Activated CD4-positive, alpha-beta T cell treated with anti-CD3 and anti-CD28 coated beads for 24 hours (primary cell): Measurements from ENCODE around the gene ASTL.

Experiments
- DNase-seq, 2 donors: peaks; one replicate each; pipeline ENCODE4 v3.0.0-alpha.2; 2020; ENCODE audit warnings: low read depth in 2 of 2

ASTL gene

DNA sequence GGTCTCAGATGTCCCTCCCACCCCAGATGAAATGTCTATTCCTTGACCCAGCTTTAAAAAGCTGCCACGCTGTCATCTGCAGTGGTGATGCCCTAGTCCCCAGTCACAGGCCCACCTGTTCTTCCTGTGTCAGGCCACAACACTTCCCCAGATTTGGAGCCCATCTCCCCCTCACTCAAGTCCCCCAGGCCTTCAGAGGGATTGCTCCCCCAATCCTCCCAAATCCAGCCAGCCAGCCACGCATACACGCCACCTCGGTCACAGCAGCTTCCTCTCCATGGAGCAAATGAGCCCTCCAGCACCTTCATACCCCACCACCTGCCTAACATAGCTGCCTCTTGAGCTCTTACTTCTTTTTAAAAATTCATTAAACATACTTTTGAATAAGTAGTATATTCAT is 7.8 kb downstream of the ASTL start:
- no peak for DNase-seq

DNA sequence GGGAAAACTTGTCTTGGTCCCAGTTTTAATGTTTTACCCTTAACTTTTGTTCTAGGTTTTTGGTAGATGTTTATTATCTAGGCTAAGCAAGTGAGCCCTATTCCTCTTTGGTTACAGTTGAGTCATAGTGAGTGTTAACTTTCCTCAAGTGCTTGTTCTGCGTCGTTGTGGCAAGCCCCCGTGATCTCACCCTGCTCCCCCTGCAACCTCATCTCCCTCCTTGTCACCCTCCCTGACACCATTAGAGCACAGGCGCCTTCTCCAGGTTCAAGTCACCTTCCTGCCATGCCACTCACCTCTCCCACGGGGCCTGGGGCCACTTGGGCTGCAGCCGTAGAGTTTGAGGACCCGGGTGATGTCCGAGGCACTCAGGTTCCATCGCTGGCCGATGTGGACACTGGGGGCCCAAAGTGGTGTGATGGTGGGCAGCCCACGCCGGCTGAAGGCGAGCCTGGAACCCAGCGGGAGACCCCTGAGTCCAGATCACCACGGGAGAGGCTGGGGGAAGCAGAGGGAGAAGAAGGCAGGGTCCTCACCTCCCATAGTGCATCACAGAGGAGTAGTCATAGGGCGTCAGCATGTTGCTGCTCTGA is 8.7 kb downstream of the ASTL start:
- DNase-seq = no peak

DNA sequence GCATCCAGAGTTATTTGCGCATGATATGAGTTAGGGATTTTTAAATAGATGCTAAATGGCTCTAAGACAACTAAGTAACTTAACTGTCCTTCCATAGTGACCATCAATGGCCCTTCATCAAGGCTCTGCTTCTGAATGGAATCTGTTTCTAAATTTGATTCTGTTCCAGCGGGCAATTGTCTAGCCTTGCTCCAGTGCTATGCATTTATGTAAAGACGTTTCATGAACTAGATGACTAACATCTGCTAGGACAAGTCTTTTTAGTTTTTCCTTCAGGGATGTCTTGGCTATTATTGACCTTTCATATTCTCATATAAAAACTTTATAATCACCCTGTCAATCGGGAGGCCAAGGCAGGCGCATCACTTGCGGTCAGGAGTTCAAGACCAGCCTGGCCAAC is 9.8 kb downstream of the ASTL start:
- no peak for DNase-seq

DNA sequence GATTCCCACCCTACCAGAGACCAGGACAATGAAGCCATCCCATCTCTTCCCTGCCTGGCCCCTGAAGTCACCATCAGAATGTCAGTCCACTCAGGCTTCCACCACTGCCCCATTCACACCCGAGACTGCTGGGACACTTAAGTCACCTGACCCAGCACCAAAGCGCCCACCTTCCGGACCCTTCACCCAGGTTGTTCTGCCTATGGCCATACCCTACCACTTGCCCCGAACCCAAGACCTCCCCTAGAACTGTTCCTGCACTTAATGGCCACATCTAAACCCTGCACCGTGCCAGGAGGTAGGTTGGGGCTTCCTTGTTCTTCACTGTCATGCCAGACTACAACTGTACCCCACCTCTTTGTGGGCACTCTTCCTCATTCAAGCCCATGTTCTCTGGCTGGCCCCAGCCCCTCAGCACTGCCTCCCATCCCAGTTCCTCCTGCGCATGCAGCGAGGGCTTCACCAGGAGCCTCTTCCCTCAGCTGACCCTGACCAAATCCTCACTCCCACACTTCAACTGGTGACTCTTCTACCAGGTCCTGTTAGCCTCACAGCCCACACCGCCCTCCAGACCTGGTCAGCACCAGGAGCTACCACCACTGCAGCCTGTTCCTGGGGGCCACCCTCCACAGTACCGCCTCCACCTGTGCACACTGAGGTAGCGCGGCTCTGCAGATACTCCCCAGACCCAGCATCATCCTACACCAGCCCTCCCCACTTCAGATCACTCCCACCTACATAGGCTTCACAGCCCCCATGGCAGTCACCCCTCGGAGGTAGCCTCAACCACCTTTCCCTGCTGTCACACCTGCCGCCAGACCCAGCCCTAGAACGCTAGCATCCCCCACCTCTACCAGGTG is 13.7 kb downstream of the ASTL start:
- DNase-seq = no peak

DNA sequence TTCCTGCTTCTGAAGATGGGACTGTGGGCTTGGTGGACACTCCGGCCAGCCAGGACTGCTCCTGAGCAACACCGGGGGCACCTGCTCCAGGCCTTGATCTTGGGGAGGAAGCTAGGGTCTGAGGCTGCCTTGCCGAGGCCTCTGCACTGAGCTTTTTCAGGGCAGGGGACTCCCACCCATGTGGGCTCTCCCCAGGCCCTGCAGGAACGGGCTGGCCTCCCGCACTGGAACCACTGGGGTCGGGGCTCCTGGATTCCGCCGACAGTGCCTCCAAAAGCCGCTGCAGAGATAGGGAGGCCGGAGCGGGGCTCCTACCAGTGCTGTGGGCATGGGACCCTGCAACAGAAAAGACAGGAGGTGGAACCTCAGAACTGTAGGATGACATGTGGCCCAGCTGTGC is 14.4 kb downstream of the ASTL start:
- no peak for DNase-seq

DNA sequence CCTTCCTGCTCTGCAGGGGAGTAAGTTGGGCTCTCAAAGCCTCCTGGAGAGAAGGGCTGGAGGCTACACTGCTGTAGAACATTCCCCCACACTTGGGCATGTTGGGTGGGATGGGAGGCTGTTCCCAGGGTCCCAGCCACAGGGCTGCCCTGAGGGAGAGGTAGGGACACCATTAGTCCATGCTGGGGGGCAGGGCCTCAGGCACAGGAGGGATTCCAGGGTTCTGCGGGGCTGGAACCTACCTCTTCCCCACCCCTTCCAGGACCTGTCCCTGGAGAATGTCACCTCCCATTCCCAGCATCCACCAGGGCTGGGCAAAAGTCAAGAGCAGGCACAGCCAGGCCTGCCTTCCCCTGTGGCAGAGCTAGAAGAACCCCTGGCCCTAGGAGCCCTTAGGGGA is 15.0 kb downstream of the ASTL start:
- DNase-seq = no peak

DNA sequence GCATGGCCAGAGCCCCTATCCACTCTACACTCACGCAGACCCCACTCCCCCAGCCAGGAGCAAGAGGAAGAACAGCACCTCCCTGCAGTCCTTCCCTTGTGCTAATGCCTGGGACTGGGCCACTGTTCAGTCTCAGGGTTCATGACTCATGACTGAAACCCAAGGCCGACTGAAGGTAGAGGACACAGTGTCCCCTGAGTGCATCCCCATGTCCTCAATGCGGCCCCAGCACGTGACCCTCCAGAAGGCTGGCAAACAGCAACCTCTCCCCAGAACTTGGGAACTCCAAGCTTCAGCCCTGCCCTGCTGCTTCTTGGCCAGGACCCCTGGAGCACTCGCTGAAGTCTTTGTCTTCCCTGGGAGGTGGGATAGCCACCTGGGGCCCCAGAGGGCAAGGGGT is 15.9 kb downstream of the ASTL start:
- DNase-seq = no peak

DNA sequence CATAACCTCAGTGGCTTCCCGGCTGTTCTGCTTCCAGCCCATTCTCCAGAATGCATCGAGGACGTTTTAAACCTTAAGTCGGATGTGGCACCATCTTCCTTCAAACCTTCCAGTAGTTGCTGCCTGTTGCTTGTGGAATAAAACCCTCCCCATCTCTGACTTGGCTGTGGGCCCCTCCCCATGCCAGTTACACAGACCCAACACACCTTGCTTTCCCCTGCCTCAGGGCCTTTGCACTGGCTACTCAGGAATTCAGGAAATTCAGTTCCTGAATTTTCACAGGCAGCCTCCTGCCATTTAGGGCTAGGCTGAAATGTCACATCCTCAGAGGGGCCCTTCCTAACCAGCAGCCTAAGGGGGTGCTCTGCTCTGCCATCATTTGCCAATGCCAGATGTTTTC is 16.9 kb downstream of the ASTL start:
- DNase-seq = no peak

DNA sequence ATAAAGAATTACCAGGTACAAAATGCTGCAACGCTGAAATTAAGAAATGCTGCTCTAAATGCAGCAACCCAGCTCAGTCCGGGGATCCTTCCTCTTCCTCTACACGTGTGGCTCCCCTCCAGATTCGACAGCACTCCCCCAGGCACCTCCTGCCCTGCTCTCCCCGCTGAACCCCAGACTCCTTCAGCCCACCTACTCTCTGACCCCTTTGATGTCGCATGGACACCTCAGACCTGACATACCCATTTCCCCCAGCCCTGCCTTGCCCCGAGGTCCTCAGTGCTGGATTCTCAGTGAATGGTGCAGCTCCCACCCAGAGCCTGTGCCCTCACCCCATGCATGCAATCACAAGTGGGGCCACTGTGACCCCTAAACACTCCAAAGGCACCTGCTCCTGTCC is 17.3 kb downstream of the ASTL start:
- no peak for DNase-seq

DNA sequence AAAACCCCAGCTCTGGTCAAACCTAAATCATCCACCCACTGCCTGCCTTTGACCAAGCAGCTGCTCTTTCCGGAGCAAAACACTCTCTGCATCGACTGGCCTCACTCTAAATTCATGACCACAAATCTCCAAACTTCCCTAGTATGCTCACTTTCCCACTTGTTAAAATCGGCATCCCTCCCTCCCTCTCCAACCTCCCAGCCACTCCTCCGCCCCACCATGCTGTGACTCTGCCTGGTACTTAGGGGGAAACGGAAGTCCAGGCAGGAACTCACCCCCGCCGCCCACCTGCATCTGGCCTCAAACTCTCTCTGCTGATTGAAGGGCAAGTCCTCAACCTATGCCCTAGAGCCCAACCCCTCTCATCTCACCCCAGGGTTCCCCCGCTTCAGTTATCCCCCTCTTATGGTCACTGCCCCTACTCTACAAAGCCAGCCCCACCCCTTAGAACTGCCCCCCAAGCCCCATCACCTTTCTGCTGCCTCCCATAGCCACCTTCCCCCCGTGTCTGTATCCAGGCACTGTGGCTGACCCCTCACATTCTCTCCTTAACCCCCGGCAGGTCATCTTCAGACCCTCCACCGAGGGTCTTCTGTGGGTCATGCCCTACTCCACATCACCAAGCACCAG is 18.1 kb downstream of the ASTL start:
- no peak for DNase-seq

DNA sequence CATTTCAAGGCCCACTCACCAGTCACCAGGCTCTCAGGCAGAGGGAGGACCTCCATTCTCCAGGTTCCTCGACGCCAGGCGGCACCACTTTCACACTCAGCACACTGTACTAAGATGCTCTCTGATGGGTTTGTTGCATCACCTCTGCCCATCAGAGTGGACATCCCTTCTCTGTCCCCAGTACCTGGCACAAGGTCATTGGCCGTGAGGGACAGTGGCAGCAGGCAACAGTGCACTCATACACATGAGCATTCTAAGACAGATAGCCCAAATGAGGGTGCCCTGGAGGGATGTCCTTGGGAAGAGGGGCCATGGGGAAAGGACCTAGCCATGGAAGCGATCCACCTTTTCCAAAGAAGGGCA is 18.9 kb downstream of the ASTL start:
- no peak for DNase-seq

DNA sequence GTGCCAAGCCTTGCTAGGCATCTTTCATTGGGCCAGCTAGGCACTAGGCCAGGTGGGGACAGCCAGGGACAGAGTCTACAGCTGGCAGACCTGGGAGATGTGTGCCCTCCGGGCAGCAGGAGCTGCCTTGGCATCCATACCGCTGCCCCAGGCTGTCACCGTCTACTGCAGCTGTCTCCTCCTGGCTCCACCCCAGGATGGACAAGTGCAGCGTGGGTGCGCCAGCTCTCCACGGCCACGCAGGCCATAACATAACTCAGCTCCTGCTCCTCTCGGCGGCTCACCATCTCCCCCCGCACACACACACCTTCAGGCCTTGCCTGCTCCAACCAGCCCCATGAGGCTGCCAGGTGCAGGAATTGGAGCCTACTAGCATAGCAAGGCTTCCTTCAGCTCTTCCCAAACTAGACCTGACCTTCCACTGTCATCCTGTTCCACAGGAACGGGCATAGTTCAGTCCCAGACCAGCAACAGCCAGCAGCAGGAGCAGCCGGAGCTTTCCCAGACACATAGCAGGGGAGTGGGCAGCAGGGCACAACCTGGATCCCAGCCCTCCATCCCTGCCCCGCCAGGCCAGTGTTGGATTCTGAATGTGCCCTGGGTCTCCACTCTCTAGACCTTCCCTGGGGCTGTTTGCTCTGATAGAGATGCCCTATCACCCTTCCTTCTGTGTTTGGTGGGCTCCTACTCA is 19.5 kb downstream of the ASTL start:
- no peak for DNase-seq

DNA sequence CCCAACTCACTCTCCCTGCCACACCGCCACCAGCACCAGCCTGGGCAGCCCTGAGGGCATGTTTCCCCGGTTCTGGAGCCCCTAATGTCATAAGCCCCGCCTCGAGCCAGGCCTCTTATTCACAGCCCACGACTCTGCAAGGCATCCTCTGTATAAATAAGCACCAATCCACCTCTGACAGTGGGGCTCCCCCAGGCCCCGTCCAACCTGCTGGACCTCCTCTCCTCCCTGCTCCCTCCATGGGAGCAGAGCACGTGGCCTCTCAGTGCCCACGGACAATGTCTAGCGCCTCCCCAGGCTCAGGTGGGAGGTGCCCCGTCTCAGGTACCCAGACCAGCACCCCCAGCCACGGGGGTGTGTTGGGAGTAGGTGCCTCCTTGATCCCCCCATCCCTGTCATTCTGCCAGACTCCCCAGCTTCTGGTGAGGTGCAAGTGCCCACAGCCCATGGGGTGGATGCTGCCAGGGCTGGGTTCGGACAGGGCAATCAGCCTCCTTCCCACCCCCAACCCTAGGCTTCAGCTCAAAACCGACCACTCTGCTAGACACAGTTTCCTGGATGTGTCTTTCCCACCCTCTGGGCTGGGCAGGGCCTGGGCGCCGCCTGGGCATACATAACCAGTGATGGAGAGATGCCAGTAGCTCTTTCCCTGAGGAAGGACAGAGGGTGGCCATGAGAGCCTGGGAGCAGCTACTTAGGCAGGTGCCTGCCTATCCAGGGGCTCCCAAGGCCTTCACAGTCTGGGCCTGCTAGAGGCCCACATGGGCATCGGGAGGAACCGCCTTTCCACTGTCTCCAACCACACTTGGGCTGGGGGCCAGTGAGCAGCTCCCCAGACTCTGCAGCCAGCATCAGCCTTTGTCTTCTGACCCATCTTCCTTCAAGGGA is 20.4 kb downstream of the ASTL start:
- DNase-seq = no peak

DNA sequence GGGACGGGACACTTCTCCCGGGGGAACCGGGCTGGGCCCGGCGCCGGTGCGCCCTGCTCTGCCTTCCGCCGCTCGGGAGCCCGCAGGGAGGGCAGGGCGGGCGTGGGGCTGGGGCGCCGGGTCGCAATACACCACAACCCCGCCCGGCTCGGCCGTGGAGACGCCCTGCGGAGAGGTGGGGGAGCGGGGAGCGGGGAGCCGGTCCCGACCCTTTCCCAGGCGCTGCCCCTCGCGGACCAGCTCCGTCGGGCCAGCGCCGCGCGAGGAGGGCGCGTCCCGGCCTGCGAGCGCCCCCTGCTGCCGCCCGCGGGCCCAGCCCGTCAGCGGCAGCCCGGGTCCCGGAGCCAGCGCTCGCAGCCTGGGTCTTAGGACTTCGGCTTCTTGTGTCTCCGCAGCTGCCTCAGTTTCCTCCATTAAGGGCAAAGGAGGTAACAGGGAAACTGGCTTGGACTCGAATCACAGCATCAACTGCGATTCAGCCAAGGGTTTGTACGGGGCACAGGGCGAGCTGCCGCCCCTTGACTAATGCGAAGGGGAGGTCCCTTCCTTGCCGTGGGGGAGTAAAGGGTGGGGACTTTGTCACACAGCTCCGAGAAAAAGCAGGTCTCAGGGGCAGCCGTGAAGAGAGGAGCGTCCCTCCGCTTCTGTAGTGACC is 21.3 kb downstream of the ASTL start:
- no peak for DNase-seq

DNA sequence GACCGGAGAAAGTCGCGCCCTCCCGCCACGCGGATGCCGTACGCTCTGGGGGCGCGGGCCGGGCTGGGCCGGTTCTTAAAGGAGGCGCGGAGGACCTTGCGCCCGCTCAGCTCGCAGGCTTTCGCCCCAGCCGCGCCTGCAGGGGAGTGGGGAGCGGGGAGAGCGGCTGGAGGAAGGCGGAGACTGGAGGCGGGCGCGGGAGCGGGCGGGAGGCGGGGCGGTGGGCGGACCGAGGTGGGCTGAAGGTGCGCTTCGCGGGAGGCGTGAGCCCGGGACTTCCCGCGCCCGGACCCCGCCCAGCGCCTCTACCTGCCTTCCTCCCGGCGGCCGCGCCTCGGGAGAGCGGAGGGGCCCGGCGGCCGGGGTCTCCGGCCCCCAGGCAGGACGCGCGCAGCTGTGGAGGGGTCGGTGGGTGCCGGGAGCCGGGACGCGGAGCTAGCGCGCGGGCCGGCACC is 21.9 kb downstream of the ASTL start, which contains the start of gene ADRA2B:
TSS of gene ADRA2B (minus strand) at position 148 of the 455 bp plus-strand sequence. CDS start 422 bp downstream, outside the sequence.
- peak; percentile 59 to 78 for DNase-seq

DNA sequence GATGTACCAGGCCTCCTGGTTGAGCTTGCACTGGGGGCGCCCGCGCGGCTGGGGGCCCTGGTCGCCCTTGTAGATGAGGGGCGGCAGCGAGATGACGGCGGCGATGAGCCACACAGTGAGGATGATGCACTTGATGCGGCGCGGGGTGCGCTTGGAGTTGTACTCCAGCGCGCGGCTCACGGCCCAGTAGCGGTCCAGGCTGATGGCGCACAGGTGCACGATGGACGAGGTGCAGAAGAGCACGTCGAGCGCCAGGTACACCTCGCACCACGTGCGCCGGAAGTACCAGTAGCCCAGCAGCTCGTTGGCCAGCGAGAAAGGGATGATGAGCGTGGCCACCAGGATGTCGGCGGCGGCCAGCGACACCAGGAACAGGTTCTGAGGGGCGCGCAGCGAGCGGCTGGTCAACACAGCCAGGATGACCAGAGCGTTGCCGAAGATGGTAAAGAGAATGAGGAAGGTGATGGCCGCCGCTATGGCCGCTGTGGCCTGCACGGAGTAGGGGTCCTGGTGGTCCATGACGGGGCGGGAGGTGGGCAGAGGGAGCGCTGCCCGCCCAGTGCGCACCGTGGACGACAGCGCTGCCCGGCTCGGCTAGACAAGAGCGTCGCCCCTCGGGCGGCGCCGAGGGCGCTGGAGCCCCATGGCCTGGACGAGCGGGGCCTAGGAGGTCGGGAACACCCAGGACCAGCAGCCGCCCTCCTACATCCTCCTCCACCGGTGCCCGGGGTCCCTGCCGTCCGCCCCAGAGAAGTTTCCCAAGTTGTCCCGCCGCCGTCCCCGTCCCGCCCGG is 22.5 kb downstream of the ASTL start:
- DNase-seq = no peak

DNA sequence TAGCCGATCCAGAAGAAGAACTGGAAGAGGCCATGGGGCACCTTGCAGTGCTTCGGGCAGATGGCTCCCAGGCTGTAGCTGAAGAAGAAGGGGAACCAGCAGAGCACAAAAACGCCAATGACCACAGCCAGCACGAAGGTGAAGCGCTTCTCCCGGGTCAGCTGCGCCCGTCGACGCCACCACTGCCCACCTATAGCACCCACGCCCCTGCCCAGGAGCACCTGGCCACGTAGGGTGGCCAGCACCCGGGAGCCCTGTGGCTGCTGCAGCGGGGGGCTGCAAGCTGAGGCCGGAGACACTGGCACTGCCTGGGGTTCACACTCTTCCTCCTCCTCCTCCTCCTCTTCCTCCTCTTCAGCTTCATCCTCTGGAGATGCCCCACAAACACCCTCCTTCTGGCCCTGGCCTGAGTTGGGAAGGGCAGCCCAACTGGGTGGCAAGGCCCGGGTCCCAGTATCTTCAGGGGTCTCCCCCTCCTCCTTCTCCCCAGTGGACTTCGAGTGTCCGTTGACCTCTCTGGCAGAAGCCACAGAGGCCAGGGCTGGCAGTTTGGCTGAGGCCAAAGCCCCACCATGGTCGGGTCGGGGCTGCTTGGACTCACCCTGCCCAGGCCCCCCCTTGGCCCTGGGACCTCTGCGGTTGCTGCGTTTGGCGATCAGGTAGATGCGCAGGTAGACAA is 23.3 kb downstream of the ASTL start:
- no peak for DNase-seq

DNA sequence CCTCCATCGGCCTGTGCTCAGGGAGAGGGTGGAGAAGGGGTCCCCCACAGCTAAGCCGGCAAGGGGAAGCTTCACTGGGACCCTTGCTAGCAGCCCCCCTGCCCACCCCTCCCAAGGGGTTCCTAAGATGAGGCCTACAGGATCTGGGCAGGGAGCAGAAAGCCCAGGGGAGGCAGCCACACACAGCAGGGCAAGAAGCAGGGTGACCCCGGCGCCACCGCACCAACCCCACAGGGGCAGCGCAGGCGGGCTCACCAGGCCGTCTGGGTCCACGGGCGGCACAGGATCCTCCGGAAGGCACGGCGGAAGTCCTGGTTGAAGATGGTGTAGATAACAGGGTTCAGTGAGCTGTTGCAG is 23.8 kb downstream of the ASTL start:
- no peak for DNase-seq

DNA sequence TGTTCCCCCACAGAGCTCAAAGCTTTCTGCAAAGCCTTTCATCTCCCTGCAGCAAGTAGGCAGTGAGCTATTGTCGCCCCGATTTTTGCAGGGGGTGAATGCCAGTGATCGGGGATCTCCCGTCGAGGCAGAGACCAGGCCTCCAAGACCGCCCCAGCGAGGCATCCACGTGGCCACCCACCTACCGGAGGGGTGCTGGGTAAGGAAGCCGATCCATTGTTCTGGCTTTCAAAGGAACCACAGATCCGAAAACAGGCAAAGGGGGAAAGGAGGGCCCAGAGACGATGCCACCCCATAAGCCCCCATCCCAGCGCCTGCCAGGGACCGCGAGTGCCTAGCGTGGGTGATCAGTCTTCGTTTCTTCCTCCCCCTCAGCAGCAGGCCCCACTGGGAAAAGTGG is 24.4 kb downstream of the ASTL start:
- DNase-seq = no peak

DNA sequence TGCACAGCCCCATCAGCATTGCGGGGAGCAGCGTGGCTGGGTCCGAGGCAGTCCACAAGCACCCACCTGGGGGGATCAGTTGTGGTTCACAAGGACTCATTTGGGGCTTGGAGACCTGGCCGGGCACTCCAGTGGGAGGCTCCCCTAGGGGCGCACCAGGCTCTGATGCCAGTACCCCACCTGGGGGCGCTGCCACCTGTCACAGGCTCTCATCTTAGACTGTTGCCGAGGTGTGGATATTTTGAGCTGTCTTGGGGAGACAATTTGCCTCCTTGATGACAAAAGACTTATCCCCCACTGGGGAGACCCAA is 25.0 kb downstream of the ASTL start:
- no peak for DNase-seq
